ENCODE data around the gene GPC6. TPM values are rescaled to one million over a fixed set of nuclear protein-coding genes. Genes with fewer than 3 reads are reported as not detected.

Gene GPC6
- total RNA-seq, 4 donors from 2014 or later = 13.7 to 21.7 (median 16.5) TPM

- peaks cover 0 to 4% (median 0%) of the 10 kb centered on the region in 3 donors for H3K4me1 ChIP-seq
- no peak for ATAC-seq
- H3K4me3 ChIP-seq = no peak overlapping the region
- no peak for TF ChIP-seq EP300 (IDR thresholded peaks at IDR 0.05)
- TF ChIP-seq CTCF (IDR thresholded peaks at IDR 0.05) = no peak
- no peaks in the 10 kb centered on the region for H3K36me3 ChIP-seq
- H3K27me3 ChIP-seq = no peaks in the 10 kb centered on the region
- H3K27ac ChIP-seq = no peak overlapping the region
- WGBS, 2 donors (ENCODE audit: low coverage in 1 of 2) = 71 to 100% methylated on average over 2 of the region's 2 CpGs
- no peaks in the 10 kb centered on the region for H3K9me3 ChIP-seq
Measured at GRCh38 chr13:93774506-93774905, 547.9 kb downstream of the GPC6 start.

- Histone ChIP-seq H3K4me1 (no peaks in the 10 kb centered on the region), H3K4me3 (no peak overlapping the region), H3K9me3 (no peaks in the 10 kb centered on the region), H3K27me3 (no peaks in the 10 kb centered on the region), H3K36me3 (no peaks in the 10 kb centered on the region), H3K27ac (no peak overlapping the region)
- no peak for ATAC-seq
- TF ChIP-seq POLR2A (IDR thresholded peaks at IDR 0.05) (no peak), POLR2AphosphoS5 (IDR thresholded peaks at IDR 0.05) (no peak), EP300 (IDR thresholded peaks at IDR 0.05) (no peak), CTCF (IDR thresholded peaks at IDR 0.05) (no peak)
- WGBS, 2 donors (ENCODE audit: low coverage in 1 of 2) = 89 to 95% methylated on average over 4 of the region's 4 CpGs
Measured at GRCh38 chr13:93775027-93775426, 548.4 kb downstream of the GPC6 start.

GRCh38 chr13:93775507-93776108 lies 549.0 kb downstream of the GPC6 start:
- WGBS, 2 donors (ENCODE audit: low coverage in 1 of 2) = 35 to 50% methylated on average over 7 to 8 of the region's 8 CpGs
- no peaks in the 10 kb centered on the region for H3K27me3 ChIP-seq
- TF ChIP-seq POLR2AphosphoS5 (IDR thresholded peaks at IDR 0.05) = no peak
- TF ChIP-seq CTCF (IDR thresholded peaks at IDR 0.05) = no peak
- no peak for TF ChIP-seq EP300 (IDR thresholded peaks at IDR 0.05)
- no peak for TF ChIP-seq POLR2A (IDR thresholded peaks at IDR 0.05)
- no peak overlapping the region for H3K4me3 ChIP-seq
- H3K27ac ChIP-seq = peak overlapping the region in 1 of 4 donors; percentile 37
- no peaks in the 10 kb centered on the region for H3K9me3 ChIP-seq
- H3K4me1 ChIP-seq = no peaks in the 10 kb centered on the region
- no peaks in the 10 kb centered on the region for H3K36me3 ChIP-seq
- no peak for ATAC-seq

- WGBS, 2 donors (ENCODE audit: low coverage in 1 of 2) = 89 to 93% methylated on average over 3 to 5 of the region's 5 CpGs
- Histone ChIP-seq H3K27ac (no peak overlapping the region), H3K4me1 (no peaks in the 10 kb centered on the region), H3K4me3 (no peak overlapping the region), H3K9me3 (no peaks in the 10 kb centered on the region), H3K36me3 (no peaks in the 10 kb centered on the region), H3K27me3 (no peaks in the 10 kb centered on the region)
- no peak for TF ChIP-seq POLR2AphosphoS5 (IDR thresholded peaks at IDR 0.05)
- TF ChIP-seq POLR2A (IDR thresholded peaks at IDR 0.05) = no peak
- no peak for ATAC-seq
Measured at GRCh38 chr13:93776936-93777335, 550.3 kb downstream of the GPC6 start.

GRCh38 chr13:93777504-93777903 lies 550.9 kb downstream of the GPC6 start:
- Histone ChIP-seq H3K27me3 (no peaks in the 10 kb centered on the region), H3K4me1 (no peaks in the 10 kb centered on the region), H3K4me3 (no peak overlapping the region), H3K27ac (no peak overlapping the region), H3K9me3 (no peaks in the 10 kb centered on the region), H3K36me3 (no peaks in the 10 kb centered on the region)
- TF ChIP-seq EP300 (IDR thresholded peaks at IDR 0.05) (no peak), POLR2AphosphoS5 (IDR thresholded peaks at IDR 0.05) (no peak), POLR2A (IDR thresholded peaks at IDR 0.05) (no peak), CTCF (IDR thresholded peaks at IDR 0.05) (no peak)
- WGBS, 2 donors (ENCODE audit: low coverage in 1 of 2) = 80 to 83% methylated on average over 2 of the region's 2 CpGs
- ATAC-seq = no peak
